Stimulated activated CD4-positive, alpha-beta T cell treated with anti-CD3 and anti-CD28 coated beads, Interleukin-12 subunit alpha, Interleukin-12 subunit beta, amount 100 ng/mL, for 4 hours (primary cell): Measurements from ENCODE around the gene GSS.

Experiments
- DNase-seq: peaks from one replicate; pipeline ENCODE4 v3.0.0-alpha.2; 2020

GSS gene

DNA sequence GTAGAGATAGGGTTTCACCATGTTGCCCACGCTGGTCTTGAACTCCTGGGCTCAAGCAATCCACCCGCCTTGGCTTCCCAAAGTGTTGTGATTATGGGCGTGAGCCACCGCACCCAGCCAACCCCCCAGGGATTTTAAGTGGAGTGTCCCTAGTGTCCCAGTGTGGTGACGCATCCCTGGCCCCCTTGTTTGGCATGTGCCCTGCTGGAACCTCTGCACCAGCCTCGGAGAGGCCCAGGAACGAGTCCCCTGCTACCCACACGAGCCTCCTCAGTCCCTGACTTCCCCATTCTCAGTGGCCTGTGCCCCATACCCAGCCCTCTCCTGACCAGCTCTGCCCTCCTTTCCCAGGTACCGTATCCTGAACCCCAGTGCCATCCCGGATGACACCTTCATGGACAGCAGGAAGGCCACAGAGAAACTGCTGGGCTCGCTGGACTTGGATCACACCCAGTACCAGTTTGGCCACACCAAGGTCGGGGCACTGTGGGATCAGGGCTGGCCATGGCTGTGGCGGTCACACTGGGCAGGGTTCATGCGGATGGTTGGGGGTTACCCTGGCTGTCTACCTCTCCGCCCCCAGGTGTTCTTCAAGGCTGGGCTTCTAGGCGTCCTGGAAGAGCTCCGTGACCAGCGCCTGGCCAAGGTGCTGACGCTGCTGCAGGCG, 37.3 kb upstream of the GSS start:
- no peak for DNase-seq

DNA sequence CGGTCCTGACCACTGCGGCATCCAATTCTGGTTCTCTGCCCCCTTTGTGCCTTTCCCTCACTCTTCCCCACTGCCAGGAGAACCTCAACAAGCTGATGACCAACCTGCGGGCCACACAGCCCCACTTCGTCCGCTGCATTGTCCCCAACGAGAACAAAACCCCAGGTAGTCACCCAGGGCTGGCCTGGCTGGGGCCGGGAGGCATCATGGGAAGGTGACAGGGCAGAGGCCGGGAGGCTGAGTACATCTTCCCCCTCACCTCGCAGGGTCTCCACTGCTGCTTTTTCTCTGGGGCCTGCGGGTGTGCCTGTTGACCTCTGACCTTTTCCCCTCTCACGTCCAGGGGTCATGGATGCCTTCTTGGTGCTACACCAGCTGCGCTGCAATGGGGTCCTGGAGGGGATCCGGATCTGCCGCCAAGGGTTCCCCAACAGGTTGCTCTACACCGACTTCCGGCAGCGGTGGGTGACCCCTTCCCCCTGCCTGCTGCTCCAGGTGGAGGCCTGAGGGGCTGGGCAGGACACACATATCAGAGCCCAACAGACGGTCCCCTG, 35.1 kb upstream of the GSS start:
- no peak for DNase-seq

DNA sequence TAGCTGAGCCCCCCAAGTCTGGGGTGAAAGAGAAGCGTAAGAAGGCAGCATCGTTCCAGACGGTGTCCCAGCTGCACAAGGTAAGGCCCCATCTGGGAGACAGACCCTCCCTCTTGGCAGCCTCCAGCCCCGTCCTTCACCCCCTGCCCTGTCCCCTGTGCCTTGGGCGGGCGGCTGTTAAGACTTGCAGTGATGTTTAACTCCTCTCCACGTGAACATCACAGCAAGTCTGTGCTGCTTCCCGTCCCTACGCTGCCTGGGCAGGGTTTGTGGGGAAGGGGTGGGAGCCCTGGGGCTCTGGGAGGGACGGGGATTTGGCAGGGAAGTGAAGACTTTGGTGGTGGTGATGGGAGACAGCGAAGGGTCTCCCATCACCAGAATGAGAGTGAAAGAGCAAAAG, 34.6 kb upstream of the GSS start:
- no peak for DNase-seq

GRCh38 chr20:34989670-34990069, 34.1 kb upstream of the GSS start:
- DNase-seq, result no peak

DNA sequence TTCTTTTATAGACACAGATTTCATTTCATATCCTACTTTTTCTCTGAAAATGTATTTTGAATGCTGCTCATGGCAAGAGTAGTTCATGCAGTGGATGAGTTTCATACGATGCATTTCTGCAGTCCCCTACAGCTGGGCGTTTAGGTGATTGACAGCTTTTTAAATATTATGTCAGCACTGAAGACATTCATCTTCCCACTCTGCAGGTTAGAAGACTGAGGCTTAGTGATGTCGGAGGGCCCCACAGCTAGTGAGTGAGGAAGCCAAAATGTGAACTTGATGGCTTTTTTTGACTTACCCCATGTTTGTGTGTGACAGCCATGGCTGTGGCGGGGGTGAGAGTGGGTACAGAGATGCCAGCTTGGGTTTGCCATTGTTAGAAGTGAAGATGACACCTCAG, 33.5 kb upstream of the GSS start:
- no peak for DNase-seq

DNA sequence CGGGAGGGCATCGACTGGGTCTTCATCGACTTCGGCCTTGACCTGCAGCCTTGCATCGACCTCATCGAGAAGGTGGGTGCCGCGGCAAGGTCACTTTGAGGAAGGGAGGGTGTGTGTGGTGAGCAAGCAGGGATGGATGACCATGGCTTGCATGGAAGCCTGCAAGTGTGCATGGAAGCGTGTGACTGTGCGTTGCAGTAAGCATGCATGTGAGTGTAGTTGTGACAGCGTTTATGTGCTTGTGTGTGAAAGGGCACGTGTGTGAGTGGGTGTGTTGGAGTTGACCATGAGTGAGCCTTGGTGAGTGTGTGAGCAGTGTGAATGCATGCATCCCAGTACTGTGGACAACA, 32.6 kb upstream of the GSS start:
- no peak for DNase-seq

GRCh38 chr20:34987288-34988190, 31.9 kb upstream of the GSS start:
- no peak for DNase-seq

GRCh38 chr20:34986311-34987287, 31.0 kb upstream of the GSS start:
- no peak for DNase-seq

DNA sequence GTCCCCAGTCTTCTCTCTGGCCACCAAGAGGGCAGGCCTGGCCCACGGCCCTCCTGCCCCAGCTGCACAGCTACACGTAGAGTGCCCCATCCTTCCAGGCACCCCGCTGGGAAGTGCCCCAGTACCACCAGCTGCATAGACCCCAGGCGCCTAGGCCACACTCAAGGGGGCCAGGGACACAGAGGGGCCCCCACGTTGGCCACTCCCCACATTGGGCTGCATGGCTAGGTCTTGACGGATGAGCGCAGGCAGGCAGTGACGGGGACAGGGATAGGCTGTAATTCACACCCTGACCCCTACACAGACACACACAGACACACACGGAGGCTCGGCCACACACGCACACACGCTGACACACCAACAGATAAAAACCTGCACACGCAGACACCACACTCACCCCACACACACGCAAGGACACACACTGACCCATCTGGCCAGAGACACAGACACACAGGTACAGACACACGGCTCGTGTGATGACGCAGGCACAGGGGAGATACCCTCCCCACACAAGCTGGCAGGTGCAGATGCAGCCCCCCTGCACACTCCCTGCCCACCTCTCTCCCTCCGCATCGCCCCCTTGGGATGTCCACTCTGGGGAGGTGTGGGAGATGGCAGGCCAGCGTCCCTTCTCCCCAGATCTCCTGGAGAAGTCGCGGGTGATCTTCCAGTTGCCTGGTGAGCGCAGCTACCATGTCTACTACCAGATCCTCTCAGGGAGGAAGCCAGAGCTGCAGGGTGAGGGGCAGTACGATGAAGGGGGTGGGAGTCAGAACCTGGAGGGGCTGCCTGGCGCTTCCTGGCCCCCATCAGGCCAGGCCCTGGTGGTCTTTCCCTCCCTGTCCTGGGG, 30.1 kb upstream of the GSS start:
- DNase-seq, result no peak

- DNase-seq, result no peak
Measured at GRCh38 chr20:34984756-34985261, 29.2 kb upstream of the GSS start.

GRCh38 chr20:34983995-34984735, 28.6 kb upstream of the GSS start:
- no peak for DNase-seq

GRCh38 chr20:34983089-34983820, 27.6 kb upstream of the GSS start:
- no peak for DNase-seq

DNA sequence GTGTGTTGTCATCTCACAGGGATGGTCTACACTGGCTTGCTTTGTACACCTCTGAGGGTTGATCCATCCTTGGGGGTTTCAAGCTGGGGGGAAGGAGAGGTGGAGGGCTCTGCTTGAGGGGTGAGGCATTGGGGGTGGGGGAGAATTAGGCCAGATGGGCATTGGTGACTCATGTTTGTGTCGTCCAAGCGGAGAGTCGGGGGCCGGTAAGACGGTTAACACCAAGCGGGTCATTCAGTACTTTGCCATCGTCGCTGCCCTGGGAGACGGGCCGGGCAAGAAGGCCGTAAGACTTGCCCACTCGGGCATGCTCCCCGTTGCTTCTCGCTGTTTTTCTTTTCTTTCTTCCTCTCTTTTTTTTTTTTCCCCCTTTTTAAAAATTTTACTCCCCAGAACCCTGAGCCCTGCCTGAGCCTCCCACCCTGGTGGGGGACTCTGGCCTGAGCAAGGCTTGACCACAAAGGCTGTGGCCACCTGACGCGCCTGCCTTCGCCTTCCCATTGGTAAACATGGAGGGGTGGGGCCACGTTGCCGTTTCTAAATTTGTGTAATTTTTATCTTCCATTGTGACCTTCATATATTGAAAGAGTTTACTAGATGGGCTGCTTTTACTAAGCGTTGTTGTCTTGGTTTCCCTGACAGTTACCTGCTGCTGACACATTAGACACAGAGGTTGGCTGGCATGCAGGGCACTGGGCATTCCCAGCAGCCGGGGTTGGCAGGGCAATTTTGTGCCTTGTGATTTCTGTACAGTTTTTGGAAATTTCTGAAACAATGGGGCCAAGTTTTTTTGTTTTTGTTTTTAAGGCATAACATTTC, 26.9 kb upstream of the GSS start:
- no peak for DNase-seq

GRCh38 chr20:34980543-34981233, 25.1 kb upstream of the GSS start:
- no peak for DNase-seq

GRCh38 chr20:34979366-34980153, 24.0 kb upstream of the GSS start:
- no peak for DNase-seq

GRCh38 chr20:34978092-34978744, 22.6 kb upstream of the GSS start:
- DNase-seq, result no peak

GRCh38 chr20:34977365-34978091, 21.9 kb upstream of the GSS start:
- no peak for DNase-seq
